Breast epithelium (tissue), 3 donors: Measurements from ENCODE around the gene NPB.

Source experiments
- CTCF ChIP-seq, 3 donors: fragments of 450-650 bp; IDR thresholded peaks; one replicate each; pipeline ENCODE4 v1.5.1; 2016 to 2017; ENCODE audit warnings: antibody characterized with exemption in 3 of 3, mild to moderate bottlenecking in 3 of 3, moderate library complexity in 3 of 3
- POLR2A ChIP-seq: fragments of 450-650 bp; IDR thresholded peaks from one replicate; pipeline ENCODE4 v1.6.1; 2016; ENCODE audit warnings: antibody characterized with exemption, mild to moderate bottlenecking, moderate library complexity
- POLR2AphosphoS5 ChIP-seq, 3 donors: sonication (generic); formaldehyde crosslinking; IDR thresholded peaks; one replicate each; pipeline ENCODE4 v1.6.1; 2017; ENCODE audit warnings: antibody characterized with exemption in 3 of 3

GRCh38 chr17:81942167-81942553, 40.1 kb downstream of the NPB start:
- TF ChIP-seq CTCF (IDR thresholded peaks at IDR 0.05) (no peak), POLR2A (no peak), POLR2AphosphoS5 (IDR thresholded peaks at IDR 0.05) (no peak)
